Heart left ventricle (tissue), 16 donors: ENCODE results near the gene HERC5. TPM values are rescaled to one million over a fixed set of nuclear protein-coding genes. Genes with fewer than 3 reads are reported as not detected.

ENCODE experiments used
- ATAC-seq, 4 donors: fragments of 200-7000 bp; cut with Tn5 transposase; one replicate each; pipeline ENCODE4 v1.9.1; 2020 to 2022; ENCODE audit warnings: moderate library complexity in 4 of 4, mild to moderate bottlenecking in 3 of 4, moderate number of reproducible peaks in 1 of 4
- DNase-seq, 5 donors: peaks; one replicate each; pipeline ENCODE4 v3.0.0-alpha.2; 2020
- H3K27ac ChIP-seq, 12 donors: fragments of 200-600 bp; sonication (generic) in 4 of 12; one replicate each; pipeline versions ENCODE4 v1.5.0 to v1.8.0; 2016 to 2022; ENCODE audit warnings: mild to moderate bottlenecking in 2 of 12
- H3K27me3 ChIP-seq, 9 donors: fragments of 200-600 bp; sonication (generic) in 2 of 9; one replicate each; pipeline versions ENCODE4 v1.5.1 to v1.8.0; 2016 to 2022; ENCODE audit warnings: mild to moderate bottlenecking in 3 of 9
- H3K36me3 ChIP-seq, 9 donors: fragments of 200-600 bp; sonication (generic) in 2 of 9; one replicate each; pipeline versions ENCODE4 v1.5.0 to v1.8.0; 2018 to 2022; ENCODE audit warnings: mild to moderate bottlenecking in 2 of 9
- H3K4me1 ChIP-seq, 12 donors: fragments of 200-600 bp; sonication (generic) in 4 of 12; one replicate each; pipeline versions ENCODE4 v1.5.0 to v1.8.0; 2016 to 2022; ENCODE audit warnings: mild to moderate bottlenecking in 3 of 12
- H3K4me3 ChIP-seq, 12 donors: fragments of 200-600 bp; sonication (generic) in 4 of 12; one replicate each; pipeline versions ENCODE4 v1.5.0 to v1.8.0; 2017 to 2022; ENCODE audit warnings: mild to moderate bottlenecking in 9 of 12, moderate library complexity in 4 of 12
- H3K9me3 ChIP-seq, 12 donors: fragments of 200-600 bp; sonication (generic) in 4 of 12; one replicate each; pipeline versions ENCODE4 v1.5.0 to v1.8.0; 2016 to 2022; ENCODE audit warnings: mild to moderate bottlenecking in 1 of 12
- CTCF ChIP-seq, 12 donors: fragments of 200-600 bp; sonication (generic) in 4 of 12; IDR thresholded peaks; one replicate each; pipeline versions ENCODE4 v1.5.0 to v1.8.0; 2018 to 2022; ENCODE audit warnings: antibody characterized with exemption in 12 of 12, mild to moderate bottlenecking in 5 of 12
- POLR2A ChIP-seq, 2 donors: fragments of 450-650 bp; IDR thresholded peaks; one replicate each; pipeline ENCODE4 v1.6.1; 2017; ENCODE audit warnings: antibody characterized with exemption in 2 of 2, mild to moderate bottlenecking in 2 of 2, moderate library complexity in 2 of 2
- WGBS, 4 donors: extraction: QIAGEN DNeasy Blood & Tissue Kit in 2 of 4; methylation state at CpG; one replicate each; pipeline versions ENCODE4 v1.1.5 to v1.1.7; 2013 to 2018; 5-methylcytosine and 5-hydroxymethylcytosine counted together
- intact Hi-C, 10 donors: fragments of 100-400 bp; cut with DNase I; formaldehyde crosslinking; loops; one replicate each; pipeline versions ENCODE4 v1.11.1 to v1.14.2; 2022
- polyA plus RNA-seq, 2 donors: library from polyadenylated mRNA; stranded (reverse); fragments of 200-250 nt; gene quantifications; one replicate each; pipeline ENCODE4 v1.2.3, GENCODE V29; 2013
- total RNA-seq, 9 donors: library from RNA; depleted of rRNA in 2 of 9; stranded (reverse); fragments of >200 nt in 2 of 9; fragmentation: NEBNext Ultra II Directional in 3 of 9; extraction: Animal tissue kit (Norgen Biotek cat#: 25700) in 3 of 9; gene quantifications; one replicate each; pipeline versions ENCODE4 v1.1.0 to v1.2.4, GENCODE V29; 2016 to 2023
- donor health status: ischemic (EF 13 %, LVEDD 7.1; RV severe dilation, severe dysfunction).
- donor health status: healthy with polysubstance abuse.
- donor health status: DM: no; HTN: yes; CAD: no.
- donor health status: DM: no; HTN: no; CAD: no.
- donor health status: ischemic (EF 25% LVEDD 6.9; RV normal size, moderate dysfunction).
- donor health status: ischemic (EF 25% LVEDD 5.7; RV mildly dilated, moderate dysfunction).
- donor health status: healthy.
- donor health status: DM: yes; HTN: yes; CAD: no.
- donor health status: ischemic (EF 35%, LVEDD 5.7; RV mildly dilated, moderate dysfunction).
- donor health status: nonischemic (EF 11% LVEDD 7.7; RV severe dilation, severe dysfunction).
- donor health status: DM: yes; HTN: yes; CAD: no.
- donor health status: PGD.
- donor health status: ischemic (EF 29% LVEDD 5.4; RV normal size, mild dysfunction).
- donor health status: nonischemic (EF 23%, LVEDD 6.1; RV moderate dilation, normal function).

The HERC5 gene
- total and polyA plus RNA-seq, 11 donors = 0.88 to 5.5 (median 2.0) TPM

- Histone ChIP-seq H3K36me3 (peaks cover 0 to 7% (median 4%) of the 10 kb centered on the region in 9 donors), H3K9me3 (no peaks in the 10 kb centered on the region), H3K4me1 (peaks cover 0 to 43% (median 19%) of the 10 kb centered on the region in 12 donors), H3K27ac (peak overlapping the region in 2 of 12 donors; percentile 15 to 85), H3K27me3 (no peaks in the 10 kb centered on the region), H3K4me3 (no peak overlapping the region)
- intact Hi-C loops = loop anchor here in 6 of 10 donors (5.0 to 10.0 kb wide), 6 partner anchors 66 to 672 kb away; partner anchors contain the start of gene HERC3 (in 1 of the 6)
- ATAC-seq (no peak), DNase-seq (no peak)
- TF ChIP-seq CTCF (IDR thresholded peaks at IDR 0.05) = peak in 9 of 12 donors; percentile 8 to 47 (median 22)
- TF ChIP-seq POLR2A (IDR thresholded peaks at IDR 0.05) = no peak
- 65 to 76% (median 73%) methylated on average over 1 of the region's 1 CpG for WGBS, 4 donors
Measured at GRCh38 chr4:88526221-88526815, 69.4 kb downstream of the HERC5 start.

DNA sequence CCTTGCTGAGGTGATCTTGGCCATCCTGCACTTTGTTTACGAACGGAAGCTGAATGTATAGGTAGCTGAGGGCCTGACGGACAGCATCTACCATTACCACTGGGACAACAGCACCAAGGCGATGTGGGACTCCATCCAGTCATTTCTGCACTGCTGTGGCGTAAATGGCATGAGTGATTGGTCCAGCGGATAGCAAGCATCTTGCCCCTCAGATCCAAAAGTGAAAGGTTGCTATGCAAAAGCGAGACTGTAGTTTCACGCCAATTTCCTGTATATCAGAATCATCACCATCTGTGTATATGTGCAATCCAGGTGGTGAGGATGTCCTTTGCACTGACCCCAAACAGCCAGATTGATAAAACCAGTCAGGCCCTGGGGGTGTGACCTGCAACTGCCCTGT, 70.9 kb downstream of the HERC5 start:
- Histone ChIP-seq H3K4me1 (peaks cover 0 to 29% (median 13%) of the 10 kb centered on the region in 12 donors), H3K27ac (no peak overlapping the region), H3K27me3 (no peaks in the 10 kb centered on the region), H3K4me3 (no peak overlapping the region), H3K36me3 (no peaks in the 10 kb centered on the region), H3K9me3 (no peaks in the 10 kb centered on the region)
- ATAC-seq (no peak), DNase-seq (no peak)
- TF ChIP-seq CTCF (IDR thresholded peaks at IDR 0.05) (no peak), POLR2A (IDR thresholded peaks at IDR 0.05) (no peak)
- intact Hi-C loops = loop anchor here in 6 of 10 donors (5.0 to 10.0 kb wide), 6 partner anchors 65 to 673 kb away; partner anchors contain the start of gene HERC3 (in 1 of the 6)
- 91 to 97% (median 93%) methylated on average over 8 of the region's 8 CpGs for WGBS, 4 donors

DNA sequence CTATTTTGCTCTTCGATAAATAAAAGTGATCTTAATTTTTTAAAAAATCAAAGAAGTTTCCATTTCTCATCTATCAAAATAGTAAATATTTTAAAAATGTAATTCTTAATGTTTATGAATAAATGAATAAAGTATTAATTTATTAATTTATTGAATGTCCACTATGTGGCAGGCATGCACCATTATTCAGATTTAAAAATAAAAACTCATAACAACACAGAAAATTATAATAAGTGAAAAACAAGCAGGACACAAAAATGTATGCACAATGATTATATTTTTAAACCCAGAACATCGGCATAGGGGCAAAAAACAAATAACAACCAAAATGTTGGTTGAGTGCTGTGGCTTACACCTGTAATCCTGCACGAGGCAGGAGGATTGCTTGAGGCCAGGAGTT, 71.9 kb downstream of the HERC5 start:
- Histone ChIP-seq H3K9me3 (no peaks in the 10 kb centered on the region), H3K4me1 (peaks cover 0 to 27% (median 13%) of the 10 kb centered on the region in 12 donors), H3K4me3 (no peak overlapping the region), H3K27me3 (no peaks in the 10 kb centered on the region), H3K36me3 (no peaks in the 10 kb centered on the region), H3K27ac (no peak overlapping the region)
- ATAC-seq (no peak), DNase-seq (no peak)
- intact Hi-C loops = loop anchor here in 6 of 10 donors (5.0 to 10.0 kb wide), 6 partner anchors 63 to 674 kb away; partner anchors contain the start of gene HERC3 (in 1 of the 6)
- 87 to 92% (median 92%) methylated on average over 3 of the region's 3 CpGs for WGBS, 4 donors
- TF ChIP-seq CTCF (IDR thresholded peaks at IDR 0.05) (peak in 5 of 12 donors; percentile 12 to 38 (median 22)), POLR2A (IDR thresholded peaks at IDR 0.05) (no peak)

GRCh38 chr4:88531549-88531948, 74.6 kb downstream of the HERC5 start:
- no peaks in the 10 kb centered on the region for H3K9me3 ChIP-seq
- intact Hi-C loops = loop anchor here in 2 of 10 donors (10.0 kb wide), 1 partner anchor 493 kb away; no protein-coding TSS in a partner anchor
- H3K36me3 ChIP-seq = no peaks in the 10 kb centered on the region
- no peak overlapping the region for H3K27ac ChIP-seq
- no peak overlapping the region for H3K4me3 ChIP-seq
- no peaks in the 10 kb centered on the region for H3K27me3 ChIP-seq
- DNase-seq = no peak
- peaks cover 0 to 9% (median 0%) of the 10 kb centered on the region in 12 donors for H3K4me1 ChIP-seq
- TF ChIP-seq POLR2A (IDR thresholded peaks at IDR 0.05) (no peak), CTCF (IDR thresholded peaks at IDR 0.05) (no peak)
- ATAC-seq = no peak
- WGBS, 4 donors = 63 to 66% (median 63%) methylated on average over 3 of the region's 3 CpGs
